Chondrocyte (in vitro differentiated cells): ENCODE results near the gene RET. TPM values are rescaled to one million over a fixed set of nuclear protein-coding genes. Genes with fewer than 3 reads are reported as not detected.

Source experiments
- DNase-seq: peaks from one replicate; pipeline ENCODE4 v3.0.0; 2021; ENCODE audit warnings: mixed read lengths, low spot score
- H3K27ac Mint-ChIP-seq: one replicate; pipeline ENCODE4 v1.8.0; 2021; ENCODE audit warnings: mild to moderate bottlenecking, moderate library complexity, mixed read lengths; ENCODE audit not compliant: unreplicated experiment
- H3K27me3 Mint-ChIP-seq: 2 replicates; pipeline ENCODE4 v1.8.0; 2021; ENCODE audit warnings: low read depth, mixed read lengths
- H3K36me3 Mint-ChIP-seq: 2 replicates; pipeline ENCODE4 v1.8.0; 2021; ENCODE audit warnings: low read depth, mixed read lengths
- H3K4me1 Mint-ChIP-seq: 2 replicates; pipeline ENCODE4 v1.8.0; 2021; ENCODE audit warnings: low read depth, mild to moderate bottlenecking, mixed read lengths
- H3K4me3 Mint-ChIP-seq: one replicate; pipeline ENCODE4 v1.8.0; 2021; ENCODE audit warnings: mild to moderate bottlenecking, moderate library complexity, mixed read lengths; ENCODE audit not compliant: unreplicated experiment
- H3K9me3 Mint-ChIP-seq: 2 replicates; pipeline ENCODE4 v1.8.0; 2021; ENCODE audit warnings: low read depth, mixed read lengths
- total RNA-seq: library from RNA; stranded (reverse); gene quantifications from 3 replicates; pipeline ENCODE4 v1.2.1, GENCODE V29; 2021
- TF ChIP-seq, protein P1 (sequence below): fragments of 200-600 bp; sonication (generic); IDR thresholded peaks from 2 replicates; pipeline ENCODE4 v1.5.0; 2021; ENCODE audit warnings: antibody characterized with exemption, mild to moderate bottlenecking, moderate library complexity

Gene RET
- total RNA-seq, 1 donor from 2014 or later, result 0.12 TPM

DNA sequence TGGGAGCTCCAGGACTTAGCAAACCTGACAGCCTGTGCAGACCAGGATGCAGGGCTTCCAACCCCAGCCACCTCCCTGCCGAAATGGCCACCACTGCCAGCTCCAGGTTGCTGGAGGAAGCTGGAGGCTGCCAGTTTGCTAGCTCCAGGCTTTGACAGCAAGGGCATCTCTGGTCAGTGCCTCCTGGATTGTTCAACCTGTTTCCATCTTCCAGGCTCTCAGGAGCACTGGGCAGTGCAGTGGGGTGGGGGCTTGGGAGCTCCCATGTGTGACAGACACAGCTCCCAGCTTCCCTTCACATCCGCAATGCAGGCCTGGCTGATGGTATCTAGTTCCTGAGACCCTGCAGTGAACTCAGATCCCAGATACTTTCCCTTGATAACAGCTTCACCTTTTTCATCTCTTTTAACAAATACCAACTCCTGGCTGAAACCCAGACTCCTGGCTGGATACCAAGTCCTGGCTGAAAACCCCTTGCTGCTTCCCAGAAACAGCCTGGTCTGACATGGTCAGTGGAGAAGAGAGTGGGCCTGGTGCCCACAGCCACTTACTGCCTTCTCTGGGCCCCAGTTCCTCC lies 20.8 kb upstream of the RET start:
- TF ChIP-seq, protein P1, sequence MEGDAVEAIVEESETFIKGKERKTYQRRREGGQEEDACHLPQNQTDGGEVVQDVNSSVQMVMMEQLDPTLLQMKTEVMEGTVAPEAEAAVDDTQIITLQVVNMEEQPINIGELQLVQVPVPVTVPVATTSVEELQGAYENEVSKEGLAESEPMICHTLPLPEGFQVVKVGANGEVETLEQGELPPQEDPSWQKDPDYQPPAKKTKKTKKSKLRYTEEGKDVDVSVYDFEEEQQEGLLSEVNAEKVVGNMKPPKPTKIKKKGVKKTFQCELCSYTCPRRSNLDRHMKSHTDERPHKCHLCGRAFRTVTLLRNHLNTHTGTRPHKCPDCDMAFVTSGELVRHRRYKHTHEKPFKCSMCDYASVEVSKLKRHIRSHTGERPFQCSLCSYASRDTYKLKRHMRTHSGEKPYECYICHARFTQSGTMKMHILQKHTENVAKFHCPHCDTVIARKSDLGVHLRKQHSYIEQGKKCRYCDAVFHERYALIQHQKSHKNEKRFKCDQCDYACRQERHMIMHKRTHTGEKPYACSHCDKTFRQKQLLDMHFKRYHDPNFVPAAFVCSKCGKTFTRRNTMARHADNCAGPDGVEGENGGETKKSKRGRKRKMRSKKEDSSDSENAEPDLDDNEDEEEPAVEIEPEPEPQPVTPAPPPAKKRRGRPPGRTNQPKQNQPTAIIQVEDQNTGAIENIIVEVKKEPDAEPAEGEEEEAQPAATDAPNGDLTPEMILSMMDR, result no peak
- H3K9me3 Mint-ChIP-seq, result no peaks in the 10 kb centered on the region
- H3K36me3 Mint-ChIP-seq, result no peaks in the 10 kb centered on the region
- H3K27ac Mint-ChIP-seq, result no peak overlapping the region
- no peak for DNase-seq
- peaks cover 40% of the 10 kb centered on the region for H3K27me3 Mint-ChIP-seq
- no peak overlapping the region for H3K4me3 Mint-ChIP-seq
- no peaks in the 10 kb centered on the region for H3K4me1 Mint-ChIP-seq

GRCh38 chr10:43056568-43057011 lies 20.3 kb upstream of the RET start:
- TF ChIP-seq, protein P1, result no peak
- no peak overlapping the region for H3K4me3 Mint-ChIP-seq
- H3K36me3 Mint-ChIP-seq, result no peaks in the 10 kb centered on the region
- H3K4me1 Mint-ChIP-seq, result no peaks in the 10 kb centered on the region
- no peak overlapping the region for H3K27ac Mint-ChIP-seq
- no peaks in the 10 kb centered on the region for H3K9me3 Mint-ChIP-seq
- peak; percentile 68 for DNase-seq
- H3K27me3 Mint-ChIP-seq, result peaks cover 37% of the 10 kb centered on the region

GRCh38 chr10:43057231-43057711 lies 19.6 kb upstream of the RET start:
- Mint-ChIP-seq H3K36me3 (no peaks in the 10 kb centered on the region), H3K9me3 (no peaks in the 10 kb centered on the region), H3K4me1 (no peaks in the 10 kb centered on the region), H3K27ac (no peak overlapping the region), H3K4me3 (no peak overlapping the region), H3K27me3 (peaks cover 37% of the 10 kb centered on the region)
- DNase-seq, result peak; percentile 41
- TF ChIP-seq, protein P1, result no peak

DNA sequence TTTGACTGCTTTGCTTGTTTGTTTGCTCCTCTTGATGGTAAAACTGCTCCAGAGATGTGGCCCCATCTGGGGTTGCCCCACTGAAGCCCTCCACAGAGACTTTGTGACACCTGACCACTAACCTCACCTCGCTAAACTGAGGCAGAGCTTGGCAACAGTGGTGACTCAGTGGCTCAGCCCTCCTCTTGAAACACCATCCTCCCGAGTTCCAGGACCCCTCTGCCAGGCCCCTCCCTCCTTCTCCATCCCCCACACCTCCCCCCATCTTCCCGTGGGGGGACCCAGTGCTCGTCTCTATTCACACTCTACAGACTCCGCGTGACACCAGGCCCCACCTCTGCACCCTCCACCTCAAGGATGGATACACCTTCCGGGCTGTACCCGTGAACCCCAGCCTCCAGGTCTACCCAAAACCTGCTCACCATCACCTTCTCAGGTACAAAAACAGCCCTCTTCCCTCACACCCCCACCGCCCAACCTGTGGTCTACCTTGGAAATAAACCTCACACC lies 19.0 kb upstream of the RET start:
- peak; percentile 68 for DNase-seq
- H3K36me3 Mint-ChIP-seq, result no peaks in the 10 kb centered on the region
- no peaks in the 10 kb centered on the region for H3K4me1 Mint-ChIP-seq
- H3K4me3 Mint-ChIP-seq, result no peak overlapping the region
- H3K9me3 Mint-ChIP-seq, result no peaks in the 10 kb centered on the region
- TF ChIP-seq, protein P1, result no peak
- peaks cover 33% of the 10 kb centered on the region for H3K27me3 Mint-ChIP-seq
- H3K27ac Mint-ChIP-seq, result no peak overlapping the region

DNA sequence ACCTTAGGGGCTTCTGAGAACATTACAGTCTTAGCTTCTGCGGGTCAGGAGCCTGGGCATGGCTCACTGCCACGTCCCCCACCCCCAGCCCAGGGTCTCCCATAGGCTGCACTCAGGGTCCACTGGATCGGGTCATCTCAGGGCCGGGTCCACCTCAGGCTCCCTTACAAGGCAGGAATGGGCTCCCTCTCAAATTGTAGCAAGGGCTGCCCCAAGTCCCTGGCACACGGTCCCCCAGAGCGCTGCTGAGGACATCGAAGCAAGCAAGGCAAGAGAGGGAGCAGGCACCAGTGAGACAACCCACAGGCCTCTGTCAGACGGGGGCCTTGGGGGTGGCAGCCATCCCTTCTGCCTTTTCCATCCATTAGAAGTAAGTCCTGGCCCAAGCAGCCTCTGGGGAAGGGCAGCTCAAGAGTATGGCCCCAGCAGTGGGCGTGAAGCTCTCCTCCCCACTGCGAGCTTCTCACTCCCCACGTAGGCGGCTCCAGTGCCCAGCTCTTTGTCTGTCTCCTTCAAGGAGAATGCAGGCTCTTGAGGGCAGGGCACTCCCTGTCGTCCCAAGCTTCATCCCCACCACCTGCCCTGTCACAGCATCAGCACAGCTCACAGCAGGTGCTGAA lies 18.0 kb upstream of the RET start:
- TF ChIP-seq, protein P1, result no peak
- Mint-ChIP-seq H3K4me1 (no peaks in the 10 kb centered on the region), H3K36me3 (no peaks in the 10 kb centered on the region), H3K27me3 (peaks cover 28% of the 10 kb centered on the region), H3K9me3 (no peaks in the 10 kb centered on the region), H3K4me3 (no peak overlapping the region), H3K27ac (no peak overlapping the region)
- peak; percentile 68 for DNase-seq
